ENCODE results near the gene TMEM221.
A peak's percentile ranks its signal among the peaks of the same experiment; 100 is the strongest.

TMEM221 gene

GRCh38 chr19:17421942-17422341 lies 26.5 kb downstream of the TMEM221 start:
- TF ChIP-seq CTCF (conservative IDR thresholded peaks at IDR 0.05; ENCODE audit: low read length) = no peak
- no peak for DNase-seq (ENCODE audit: low read depth)
- no peak overlapping the region for H3K4me3 ChIP-seq (ENCODE audit: low read length)

GRCh38 chr19:17420475-17420924 lies 28.0 kb downstream of the TMEM221 start:
- TF ChIP-seq CTCF (conservative IDR thresholded peaks at IDR 0.05; ENCODE audit: low read length) = no peak; the same call in 1 of the 2 replicates

GRCh38 chr19:17419621-17420474 lies 28.6 kb downstream of the TMEM221 start, which contains the start of gene MVB12A:
Gene MVB12A, plus strand, starts transcription at chr19:17420047. Its CDS starts 89 bp downstream, at chr19:17420136.
- peak within 1 kb of the TSS; percentile 82 for H3K4me3 ChIP-seq (ENCODE audit: low read length)
- no peak for TF ChIP-seq CTCF (conservative IDR thresholded peaks at IDR 0.05; ENCODE audit: low read length)
- peak; percentile 99 for DNase-seq (ENCODE audit: low read depth)

More at GRCh38 chr19:17420475-17420924, 28.0 kb downstream of the TMEM221 start:
- peak overlapping the region; percentile 82 for H3K4me3 ChIP-seq (ENCODE audit: low read length)
- DNase-seq (ENCODE audit: low read depth) = no peak

GRCh38 chr19:17419154-17419620 lies 29.3 kb downstream of the TMEM221 start:
- peak overlapping the region; percentile 67 for H3K4me3 ChIP-seq (ENCODE audit: low read length)
- no peak for TF ChIP-seq CTCF (conservative IDR thresholded peaks at IDR 0.05; ENCODE audit: low read length)
- no peak for DNase-seq (ENCODE audit: low read depth)

GRCh38 chr19:17418710-17419109 lies 29.8 kb downstream of the TMEM221 start:
- H3K4me3 ChIP-seq (ENCODE audit: low read length) = no peak overlapping the region; the same call in 1 of the 2 replicates
- DNase-seq (ENCODE audit: low read depth) = no peak
- no peak for TF ChIP-seq CTCF (conservative IDR thresholded peaks at IDR 0.05; ENCODE audit: low read length)

GRCh38 chr19:17415121-17415520 lies 33.3 kb downstream of the TMEM221 start:
- DNase-seq (ENCODE audit: low read depth) = no peak
- H3K4me3 ChIP-seq (ENCODE audit: low read length) = no peak overlapping the region
- no peak for TF ChIP-seq CTCF (conservative IDR thresholded peaks at IDR 0.05; ENCODE audit: low read length)

GRCh38 chr19:17414097-17414496 lies 34.4 kb downstream of the TMEM221 start:
- DNase-seq (ENCODE audit: low read depth) = no peak
- no peak for TF ChIP-seq CTCF (conservative IDR thresholded peaks at IDR 0.05; ENCODE audit: low read length)
- no peak overlapping the region for H3K4me3 ChIP-seq (ENCODE audit: low read length)

Measured in AG10803 (cell line).